ENCODE measurements around the gene SORCS3. TPM values are rescaled to one million over a fixed set of nuclear protein-coding genes. Genes with fewer than 3 reads are reported as not detected.

Gene SORCS3
- total and polyA plus RNA-seq, 4 donors = 3.7 to 15.7 (median 14.8) TPM

GRCh38 chr10:104744052-104744451, 103.0 kb downstream of the SORCS3 start:
- no peaks in the 10 kb centered on the region for H3K36me3 ChIP-seq (ENCODE audit: control insufficient read depth, insufficient read depth, low read length)
- WGBS (ENCODE audit: insufficient coverage) = 60% methylated on average over 1 of the region's 1 CpG
- no peaks in the 10 kb centered on the region for H3K4me1 ChIP-seq (ENCODE audit: control insufficient read depth, insufficient read depth, low read length)

DNA sequence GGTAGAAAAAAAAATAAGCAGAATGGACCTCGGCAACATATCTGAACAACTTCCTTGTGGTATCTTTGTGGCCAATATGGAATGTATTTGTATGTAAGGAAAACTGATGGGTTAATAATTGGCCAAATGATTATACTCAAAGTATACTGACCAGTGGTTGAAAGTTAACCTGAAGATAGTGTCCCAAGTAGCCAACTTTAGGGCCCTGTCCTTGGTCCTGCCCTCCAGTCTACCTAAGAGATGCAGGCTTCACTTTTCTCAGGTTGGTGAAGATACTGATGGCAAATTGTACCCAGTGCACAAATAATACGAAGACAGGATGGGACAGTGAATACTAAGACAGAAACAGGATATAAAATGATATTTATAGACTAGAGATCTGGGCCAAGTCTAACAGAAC, 109.2 kb downstream of the SORCS3 start:
- Histone ChIP-seq H3K27ac (ENCODE audit: low read depth, low read length) (no peak overlapping the region), H3K36me3 (ENCODE audit: control insufficient read depth, insufficient read depth, low read length) (no peaks in the 10 kb centered on the region), H3K4me1 (ENCODE audit: control insufficient read depth, insufficient read depth, low read length) (no peaks in the 10 kb centered on the region), H3K27me3 (ENCODE audit: control insufficient read depth, insufficient read depth, low read length) (no peaks in the 10 kb centered on the region), H3K9me3 (ENCODE audit: control insufficient read depth, insufficient read depth, low read length) (no peaks in the 10 kb centered on the region), H3K4me3 (ENCODE audit: low read depth, low read length) (no peak overlapping the region)
- DNase-seq (ENCODE audit: low read depth in 4 of 6, low spot score in 6 of 6) = no peak
- 80% methylated on average over 1 of the region's 2 CpGs for WGBS (ENCODE audit: insufficient coverage)

More at GRCh38 chr10:104744052-104744451, 103.0 kb downstream of the SORCS3 start:
- DNase-seq (ENCODE audit: low read depth in 4 of 6, low spot score in 6 of 6) = no peak
- no peaks in the 10 kb centered on the region for H3K9me3 ChIP-seq (ENCODE audit: control insufficient read depth, insufficient read depth, low read length)
- H3K27ac ChIP-seq (ENCODE audit: low read depth, low read length) = no peak overlapping the region
- no peaks in the 10 kb centered on the region for H3K27me3 ChIP-seq (ENCODE audit: control insufficient read depth, insufficient read depth, low read length)
- H3K4me3 ChIP-seq (ENCODE audit: low read depth, low read length) = no peak overlapping the region

- WGBS (ENCODE audit: insufficient coverage) = 100% methylated on average over 2 of the region's 4 CpGs
- Histone ChIP-seq H3K36me3 (ENCODE audit: control insufficient read depth, insufficient read depth, low read length) (no peaks in the 10 kb centered on the region), H3K4me1 (ENCODE audit: control insufficient read depth, insufficient read depth, low read length) (no peaks in the 10 kb centered on the region), H3K27me3 (ENCODE audit: control insufficient read depth, insufficient read depth, low read length) (no peaks in the 10 kb centered on the region), H3K4me3 (ENCODE audit: low read depth, low read length) (no peak overlapping the region), H3K9me3 (ENCODE audit: control insufficient read depth, insufficient read depth, low read length) (no peaks in the 10 kb centered on the region), H3K27ac (ENCODE audit: low read depth, low read length) (no peak overlapping the region)
- no peak for DNase-seq (ENCODE audit: low read depth in 4 of 6, low spot score in 6 of 6)
Measured at GRCh38 chr10:104762793-104763192, 121.7 kb downstream of the SORCS3 start.

DNA sequence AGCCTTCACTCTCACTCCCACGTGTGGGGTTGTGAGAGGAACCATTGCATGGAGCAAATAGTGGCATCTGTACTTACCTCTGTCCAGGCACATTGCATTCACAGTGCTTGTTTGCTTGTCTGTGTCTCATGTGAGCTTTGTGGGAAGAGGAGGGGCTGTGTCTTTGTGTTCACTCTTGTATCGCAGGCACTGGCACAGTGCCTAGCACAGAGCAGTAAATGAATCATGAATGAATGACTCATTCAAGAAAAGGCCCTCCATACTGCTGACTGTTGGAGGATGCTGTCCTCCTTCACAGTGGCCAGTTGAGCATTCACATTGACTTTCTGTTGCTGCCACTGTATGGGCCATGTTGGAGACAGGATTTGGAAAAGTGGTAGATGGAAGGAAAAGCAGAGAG, 125.3 kb downstream of the SORCS3 start:
- Histone ChIP-seq H3K4me1 (ENCODE audit: control insufficient read depth, insufficient read depth, low read length) (no peaks in the 10 kb centered on the region), H3K4me3 (ENCODE audit: low read depth, low read length) (no peak overlapping the region), H3K27me3 (ENCODE audit: control insufficient read depth, insufficient read depth, low read length) (no peaks in the 10 kb centered on the region), H3K36me3 (ENCODE audit: control insufficient read depth, insufficient read depth, low read length) (no peaks in the 10 kb centered on the region), H3K9me3 (ENCODE audit: control insufficient read depth, insufficient read depth, low read length) (no peaks in the 10 kb centered on the region), H3K27ac (ENCODE audit: low read depth, low read length) (no peak overlapping the region)
- DNase-seq (ENCODE audit: low read depth in 4 of 6, low spot score in 6 of 6) = peak in 2 of 6 donors; percentile 33 to 38
- WGBS (ENCODE audit: insufficient coverage) = 33% methylated on average over 1 of the region's 2 CpGs

DNA sequence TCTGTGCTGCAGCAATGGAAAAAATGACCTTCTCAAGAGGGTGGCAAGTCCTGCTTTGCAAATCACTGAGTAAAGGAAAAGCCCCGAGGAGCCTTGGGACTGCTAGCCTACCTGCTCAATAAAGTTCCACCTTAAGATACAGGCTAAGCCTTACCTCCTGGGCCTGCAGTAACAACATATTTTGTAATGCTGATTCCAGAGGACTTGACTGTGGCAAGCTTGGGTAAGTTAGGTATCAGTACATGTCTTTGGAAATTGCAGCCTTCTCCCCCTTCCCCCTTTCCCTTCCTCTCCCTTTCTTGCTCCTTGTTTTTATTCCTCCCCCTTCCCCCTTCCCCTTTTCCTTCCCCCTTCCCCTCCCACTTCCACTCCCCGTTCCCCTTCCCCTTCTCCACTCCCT, 126.2 kb downstream of the SORCS3 start:
- Histone ChIP-seq H3K9me3 (ENCODE audit: control insufficient read depth, insufficient read depth, low read length) (no peaks in the 10 kb centered on the region), H3K4me3 (ENCODE audit: low read depth, low read length) (no peak overlapping the region), H3K27ac (ENCODE audit: low read depth, low read length) (no peak overlapping the region), H3K4me1 (ENCODE audit: control insufficient read depth, insufficient read depth, low read length) (no peaks in the 10 kb centered on the region), H3K27me3 (ENCODE audit: control insufficient read depth, insufficient read depth, low read length) (no peaks in the 10 kb centered on the region), H3K36me3 (ENCODE audit: control insufficient read depth, insufficient read depth, low read length) (no peaks in the 10 kb centered on the region)
- no peak for DNase-seq (ENCODE audit: low read depth in 4 of 6, low spot score in 6 of 6)
- 67% methylated on average over 2 of the region's 2 CpGs for WGBS (ENCODE audit: insufficient coverage)

DNA sequence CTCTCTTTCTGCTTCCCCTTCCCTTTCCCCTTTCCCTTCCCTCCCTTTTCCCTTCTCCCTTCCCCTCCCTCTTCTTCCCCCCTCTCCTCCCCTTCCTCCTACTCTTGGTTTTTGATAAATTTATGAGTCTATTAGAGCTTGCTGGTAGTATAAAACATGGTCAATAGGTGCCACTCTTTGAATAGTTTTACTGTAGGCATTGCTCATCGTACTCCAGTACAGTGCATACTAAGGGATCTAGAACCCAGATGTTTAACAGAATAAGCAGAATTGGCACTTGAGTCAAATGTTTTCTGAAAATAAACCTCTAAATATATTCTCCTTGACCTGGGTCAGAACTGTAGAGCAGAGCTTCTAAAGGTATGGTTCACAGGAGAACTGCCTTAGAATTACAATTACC, 126.7 kb downstream of the SORCS3 start:
- WGBS (ENCODE audit: insufficient coverage) = no CpG with 5 or more reads among the region's 1 CpG
- Histone ChIP-seq H3K36me3 (ENCODE audit: control insufficient read depth, insufficient read depth, low read length) (no peaks in the 10 kb centered on the region), H3K4me1 (ENCODE audit: control insufficient read depth, insufficient read depth, low read length) (no peaks in the 10 kb centered on the region), H3K27ac (ENCODE audit: low read depth, low read length) (no peak overlapping the region), H3K4me3 (ENCODE audit: low read depth, low read length) (no peak overlapping the region), H3K9me3 (ENCODE audit: control insufficient read depth, insufficient read depth, low read length) (no peaks in the 10 kb centered on the region), H3K27me3 (ENCODE audit: control insufficient read depth, insufficient read depth, low read length) (no peaks in the 10 kb centered on the region)
- peak in 1 of 6 donors; percentile 37 for DNase-seq (ENCODE audit: low read depth in 4 of 6, low spot score in 6 of 6)

DNA sequence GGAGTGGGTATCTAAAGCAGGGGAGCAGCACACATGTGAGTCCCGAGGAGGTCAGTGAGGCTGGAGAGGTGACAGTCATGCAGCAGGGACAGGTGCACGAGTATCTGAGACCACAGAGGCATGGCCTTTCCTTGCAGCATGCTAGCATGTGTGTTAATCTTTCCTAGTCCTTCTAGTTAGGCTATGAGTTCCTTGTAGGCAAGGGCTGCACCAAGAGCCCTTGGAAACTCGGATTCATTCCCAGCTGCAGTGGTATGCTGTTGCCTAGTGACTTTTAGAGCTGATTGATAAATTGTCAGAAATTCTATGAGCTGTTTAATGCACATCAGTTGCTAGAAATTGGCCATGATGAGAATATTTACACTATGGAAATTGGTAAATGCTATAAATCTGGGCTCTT, 132.0 kb downstream of the SORCS3 start:
- DNase-seq (ENCODE audit: low read depth in 4 of 6, low spot score in 6 of 6) = no peak
- 75% methylated on average over 3 of the region's 3 CpGs for WGBS (ENCODE audit: insufficient coverage)
- no peak overlapping the region for H3K27ac ChIP-seq (ENCODE audit: low read depth, low read length)
- no peaks in the 10 kb centered on the region for H3K4me1 ChIP-seq (ENCODE audit: control insufficient read depth, insufficient read depth, low read length)
- no peaks in the 10 kb centered on the region for H3K27me3 ChIP-seq (ENCODE audit: control insufficient read depth, insufficient read depth, low read length)
- H3K36me3 ChIP-seq (ENCODE audit: control insufficient read depth, insufficient read depth, low read length) = no peaks in the 10 kb centered on the region
- no peak overlapping the region for H3K4me3 ChIP-seq (ENCODE audit: low read depth, low read length)
- no peaks in the 10 kb centered on the region for H3K9me3 ChIP-seq (ENCODE audit: control insufficient read depth, insufficient read depth, low read length)

GRCh38 chr10:104774234-104774633, 133.1 kb downstream of the SORCS3 start:
- 79% methylated on average over 3 of the region's 6 CpGs for WGBS (ENCODE audit: insufficient coverage)
- DNase-seq (ENCODE audit: low read depth in 4 of 6, low spot score in 6 of 6) = peak in 1 of 6 donors; percentile 15
- no peaks in the 10 kb centered on the region for H3K27me3 ChIP-seq (ENCODE audit: control insufficient read depth, insufficient read depth, low read length)

GRCh38 chr10:104777086-104777799, 136.2 kb downstream of the SORCS3 start:
- no peaks in the 10 kb centered on the region for H3K27me3 ChIP-seq (ENCODE audit: control insufficient read depth, insufficient read depth, low read length)
- no peak overlapping the region for H3K27ac ChIP-seq (ENCODE audit: low read depth, low read length)
- peak in 2 of 6 donors; percentile 26 to 43 for DNase-seq (ENCODE audit: low read depth in 4 of 6, low spot score in 6 of 6)
- no peaks in the 10 kb centered on the region for H3K9me3 ChIP-seq (ENCODE audit: control insufficient read depth, insufficient read depth, low read length)
- H3K4me3 ChIP-seq (ENCODE audit: low read depth, low read length) = no peak overlapping the region
- no peaks in the 10 kb centered on the region for H3K36me3 ChIP-seq (ENCODE audit: control insufficient read depth, insufficient read depth, low read length)
- H3K4me1 ChIP-seq (ENCODE audit: control insufficient read depth, insufficient read depth, low read length) = no peaks in the 10 kb centered on the region
- 90% methylated on average over 3 of the region's 4 CpGs for WGBS (ENCODE audit: insufficient coverage)

More at GRCh38 chr10:104774234-104774633, 133.1 kb downstream of the SORCS3 start:
- H3K27ac ChIP-seq (ENCODE audit: low read depth, low read length) = no peak overlapping the region
- no peaks in the 10 kb centered on the region for H3K9me3 ChIP-seq (ENCODE audit: control insufficient read depth, insufficient read depth, low read length)
- no peaks in the 10 kb centered on the region for H3K4me1 ChIP-seq (ENCODE audit: control insufficient read depth, insufficient read depth, low read length)
- H3K4me3 ChIP-seq (ENCODE audit: low read depth, low read length) = no peak overlapping the region
- no peaks in the 10 kb centered on the region for H3K36me3 ChIP-seq (ENCODE audit: control insufficient read depth, insufficient read depth, low read length)

DNA sequence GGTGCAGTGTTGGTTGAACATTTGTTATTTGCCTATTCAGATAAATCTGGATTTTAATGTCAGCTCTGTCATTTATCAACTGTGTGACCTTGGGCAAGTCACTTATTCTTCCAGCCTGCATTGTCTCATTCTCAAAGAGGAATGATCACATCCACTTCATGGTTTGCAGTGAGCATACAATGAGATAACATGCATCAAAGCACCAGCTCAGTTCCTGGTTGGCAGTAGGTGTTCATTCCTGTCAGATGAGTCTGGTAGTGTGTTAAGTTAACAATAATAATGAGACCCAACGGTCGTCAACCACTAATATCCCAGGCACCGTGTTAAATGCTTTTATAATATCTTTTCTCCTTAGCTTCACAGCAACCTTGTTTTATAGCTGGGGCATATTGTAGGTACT, 137.3 kb downstream of the SORCS3 start:
- H3K36me3 ChIP-seq (ENCODE audit: control insufficient read depth, insufficient read depth, low read length) = no peaks in the 10 kb centered on the region
- H3K4me3 ChIP-seq (ENCODE audit: low read depth, low read length) = no peak overlapping the region
- no peak for DNase-seq (ENCODE audit: low read depth in 4 of 6, low spot score in 6 of 6)
- H3K27me3 ChIP-seq (ENCODE audit: control insufficient read depth, insufficient read depth, low read length) = no peaks in the 10 kb centered on the region
- no peak overlapping the region for H3K27ac ChIP-seq (ENCODE audit: low read depth, low read length)
- no CpG with 5 or more reads among the region's 3 CpGs for WGBS (ENCODE audit: insufficient coverage)
- no peaks in the 10 kb centered on the region for H3K9me3 ChIP-seq (ENCODE audit: control insufficient read depth, insufficient read depth, low read length)
- no peaks in the 10 kb centered on the region for H3K4me1 ChIP-seq (ENCODE audit: control insufficient read depth, insufficient read depth, low read length)
